HL-60/S4 treated with retinoic acid at 250 ng/mL for 4 days and 3 days (cell line): Measurements from ENCODE around the gene PTK7.

ENCODE experiments used
- in situ Hi-C: fragments of 300-500 bp; cut with MboI; formaldehyde crosslinking; loops from 2 replicates; pipeline ENCODE4 v1.7.0; 2022; ENCODE audit warnings: low sequenced_read_pairs

The PTK7 gene

GRCh38 chr6:43142101-43142500, 66.0 kb downstream of the PTK7 start:
- in situ Hi-C loops: loop anchor here (10.0 kb wide), 1 partner anchor 237 kb away; no protein-coding TSS in a partner anchor

DNA sequence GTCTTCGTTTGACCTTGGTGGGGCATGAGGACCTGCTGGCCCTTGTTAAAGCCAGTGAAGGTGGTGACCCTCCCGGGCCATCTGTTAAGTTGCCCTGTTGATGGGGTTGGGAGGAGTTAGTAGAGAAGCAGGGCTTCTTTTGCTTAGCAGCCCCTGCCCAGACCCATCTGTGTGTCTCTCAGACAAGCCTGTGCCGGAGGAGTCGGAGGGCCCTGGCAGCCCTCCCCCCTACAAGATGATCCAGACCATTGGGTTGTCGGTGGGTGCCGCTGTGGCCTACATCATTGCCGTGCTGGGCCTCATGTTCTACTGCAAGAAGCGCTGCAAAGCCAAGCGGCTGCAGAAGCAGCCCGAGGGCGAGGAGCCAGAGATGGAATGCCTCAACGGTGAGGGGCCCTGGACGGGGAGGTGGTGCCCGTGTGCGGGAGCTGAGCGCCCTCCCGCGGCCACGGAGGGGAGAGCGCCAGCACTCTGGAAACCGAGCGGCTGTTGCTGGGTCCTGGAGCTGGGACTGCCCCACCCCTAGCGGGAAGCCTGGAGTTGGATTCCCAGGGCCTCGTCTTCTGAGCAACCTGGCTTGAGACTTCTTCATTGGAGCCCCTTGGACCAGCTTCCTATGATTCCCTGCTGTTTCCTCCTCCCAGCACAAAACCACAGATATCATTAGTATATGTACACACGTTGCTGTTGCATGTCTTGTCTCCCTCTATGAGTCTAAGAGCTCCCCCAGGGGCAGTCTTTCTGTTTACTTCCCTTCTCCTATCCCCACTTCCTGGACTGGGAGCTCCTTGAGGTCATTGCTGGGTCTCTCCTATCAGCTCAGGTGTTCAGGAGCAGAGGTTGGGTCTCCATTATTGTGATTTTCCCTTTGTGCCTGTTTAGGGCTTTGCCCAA, 67.4 kb downstream of the PTK7 start:
- in situ Hi-C loops: loop anchor here (10.0 kb wide), 1 partner anchor 239 kb away; no protein-coding TSS in a partner anchor

GRCh38 chr6:43144879-43145278, 68.8 kb downstream of the PTK7 start:
- in situ Hi-C loops: loop anchor here (10.0 kb wide), 1 partner anchor 240 kb away; no protein-coding TSS in a partner anchor

DNA sequence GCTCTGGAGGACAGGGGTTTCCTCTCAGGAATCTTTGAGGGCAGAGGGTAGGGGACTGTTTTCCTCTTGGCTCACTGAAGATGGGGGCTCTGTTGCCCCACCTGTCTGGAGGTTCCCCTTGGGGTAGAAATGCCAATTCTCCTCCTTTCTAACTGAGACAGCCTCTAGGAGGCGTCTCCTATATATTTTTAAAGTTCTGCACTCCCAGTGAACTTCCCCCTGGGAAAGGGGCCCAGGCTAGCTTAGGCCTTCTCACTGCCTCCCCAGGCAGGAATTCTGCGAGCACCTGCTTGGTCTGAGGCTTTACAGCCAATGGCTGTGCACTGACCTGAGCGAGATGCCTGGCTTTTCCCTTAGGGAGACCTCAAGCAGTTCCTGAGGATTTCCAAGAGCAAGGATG, 70.1 kb downstream of the PTK7 start:
- in situ Hi-C loops: loop anchor here (10.0 kb wide), 1 partner anchor 241 kb away; no protein-coding TSS in a partner anchor

DNA sequence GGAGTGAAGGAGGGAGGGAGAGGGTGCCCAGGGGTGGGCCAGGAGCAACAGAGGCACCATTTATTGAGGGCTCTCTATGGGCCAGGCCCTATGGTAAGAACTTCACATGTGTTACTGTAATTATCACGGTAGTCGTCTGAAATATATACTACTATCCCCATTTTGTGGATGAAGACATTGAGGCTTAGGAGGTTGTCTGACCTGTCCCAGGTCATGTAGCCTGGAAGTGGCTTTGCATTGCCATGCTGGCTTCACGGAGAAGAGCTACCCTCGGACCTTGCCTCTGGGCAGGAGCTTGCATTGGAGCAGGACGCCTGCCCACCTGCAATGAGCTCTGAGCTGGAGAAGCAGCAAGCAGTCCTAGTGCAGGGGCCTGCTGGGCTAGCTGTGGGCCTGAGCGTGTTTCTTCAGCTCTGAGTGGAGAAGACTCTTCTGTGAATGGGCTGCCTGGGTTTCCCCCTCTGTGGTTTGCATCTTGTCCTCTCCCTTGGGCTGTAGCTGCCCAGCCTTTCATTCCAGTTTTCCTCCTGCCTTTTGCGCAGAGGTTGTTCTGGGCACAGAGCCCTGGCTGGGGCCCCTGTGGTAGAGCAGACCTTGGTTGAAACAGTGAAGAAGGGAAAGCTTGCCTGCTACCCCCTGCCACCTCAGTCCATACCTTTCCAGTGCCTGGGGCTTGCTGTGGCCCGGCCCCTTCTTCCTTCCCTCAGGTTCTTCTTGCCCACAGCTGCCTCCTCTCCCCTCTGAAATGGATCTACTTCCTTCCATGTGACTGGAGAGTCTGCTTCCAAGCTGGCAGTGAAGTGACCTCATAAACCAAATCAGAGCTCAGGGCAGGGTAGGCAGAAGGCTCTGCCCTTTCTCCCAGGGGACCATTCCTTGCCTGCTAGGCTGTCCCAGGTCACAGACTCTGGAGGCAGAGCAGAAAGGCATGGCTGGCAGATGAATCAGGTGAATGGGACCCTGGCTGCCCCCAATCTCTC, 70.9 kb downstream of the PTK7 start:
- in situ Hi-C loops: loop anchor here (10.0 kb wide), 1 partner anchor 242 kb away; no protein-coding TSS in a partner anchor

DNA sequence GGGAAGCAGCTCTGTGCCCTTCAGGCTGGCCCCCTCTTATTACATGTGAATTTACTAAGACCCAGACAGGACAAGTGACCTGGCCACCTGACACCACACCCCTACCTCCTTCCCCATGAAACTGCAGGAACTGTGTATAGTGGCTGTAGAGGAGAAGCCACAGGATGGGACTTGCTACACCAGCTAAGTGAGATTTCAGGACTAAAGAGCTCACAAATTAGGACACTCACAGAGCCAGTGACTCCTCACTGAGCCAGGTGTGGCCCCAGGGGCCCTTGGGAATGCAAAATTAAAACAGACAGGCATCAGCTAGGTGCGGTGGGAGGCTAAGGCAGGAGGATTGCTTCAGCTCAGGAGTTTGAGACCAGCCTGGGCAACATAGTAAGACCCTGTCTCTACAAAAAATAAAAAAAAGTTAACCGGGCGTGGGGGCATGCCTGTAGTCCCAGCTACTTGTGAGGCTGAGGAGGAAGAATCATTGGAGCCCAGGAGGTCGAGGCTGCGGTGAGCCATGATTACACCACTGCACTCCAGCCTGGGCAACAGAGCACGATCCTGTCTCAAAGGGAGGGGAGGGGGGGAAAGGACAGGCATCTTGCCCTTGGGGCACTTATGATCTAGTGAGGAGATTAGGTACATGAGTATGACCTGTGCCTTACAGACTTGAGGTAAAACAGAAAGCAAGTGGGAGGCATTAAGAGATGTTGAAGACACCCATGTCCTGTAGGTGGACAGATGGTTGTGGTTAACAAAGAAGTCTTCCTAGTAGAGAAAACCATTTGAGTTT, 71.8 kb downstream of the PTK7 start:
- in situ Hi-C loops: loop anchor here (10.0 kb wide), 1 partner anchor 243 kb away; no protein-coding TSS in a partner anchor

DNA sequence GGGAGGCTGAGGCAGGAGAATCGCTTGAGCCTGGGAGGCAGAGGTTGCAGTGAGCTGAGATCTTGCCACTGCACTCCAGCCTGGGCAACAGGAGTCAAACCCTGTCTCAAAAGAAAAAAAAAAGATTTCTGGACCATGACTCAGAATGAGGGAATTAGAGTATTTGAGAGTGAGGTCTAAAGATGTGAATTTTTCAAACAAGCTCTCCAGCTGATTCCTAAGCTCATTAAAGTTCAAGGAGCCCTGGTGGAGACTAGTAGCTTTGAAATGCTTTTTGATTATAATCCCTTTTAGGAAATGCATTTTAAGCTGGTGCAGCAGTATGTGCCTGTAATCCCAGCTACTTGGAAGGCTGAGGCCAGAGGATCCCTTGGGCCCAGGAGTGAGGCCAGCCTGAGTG, 73.2 kb downstream of the PTK7 start:
- in situ Hi-C loops: loop anchor here (10.0 kb wide), 1 partner anchor 244 kb away; no protein-coding TSS in a partner anchor

GRCh38 chr6:43150051-43150751, 74.1 kb downstream of the PTK7 start:
- in situ Hi-C loops: no loop called here

GRCh38 chr6:43159599-43159998, 83.5 kb downstream of the PTK7 start:
- in situ Hi-C loops: no loop called here

DNA sequence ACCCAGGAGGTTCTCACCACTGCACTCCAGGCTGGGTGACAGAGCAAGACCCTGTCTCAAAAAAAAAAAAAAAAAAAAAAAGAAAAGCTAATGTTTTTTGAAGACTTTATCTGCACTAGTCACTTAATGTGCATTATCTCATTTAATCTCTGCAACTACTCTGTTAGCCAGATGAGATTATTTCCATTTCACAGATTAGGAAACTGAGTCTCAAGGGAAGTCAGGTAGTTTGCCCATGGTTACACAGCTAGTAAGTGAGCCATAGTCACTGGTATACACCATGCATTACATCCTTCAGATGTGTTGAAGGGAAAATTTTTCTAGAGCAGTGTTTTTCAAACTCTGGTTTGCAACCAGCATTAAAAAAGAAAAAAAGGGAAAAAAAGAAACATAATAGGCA, 87.8 kb downstream of the PTK7 start:
- in situ Hi-C loops: no loop called here

DNA sequence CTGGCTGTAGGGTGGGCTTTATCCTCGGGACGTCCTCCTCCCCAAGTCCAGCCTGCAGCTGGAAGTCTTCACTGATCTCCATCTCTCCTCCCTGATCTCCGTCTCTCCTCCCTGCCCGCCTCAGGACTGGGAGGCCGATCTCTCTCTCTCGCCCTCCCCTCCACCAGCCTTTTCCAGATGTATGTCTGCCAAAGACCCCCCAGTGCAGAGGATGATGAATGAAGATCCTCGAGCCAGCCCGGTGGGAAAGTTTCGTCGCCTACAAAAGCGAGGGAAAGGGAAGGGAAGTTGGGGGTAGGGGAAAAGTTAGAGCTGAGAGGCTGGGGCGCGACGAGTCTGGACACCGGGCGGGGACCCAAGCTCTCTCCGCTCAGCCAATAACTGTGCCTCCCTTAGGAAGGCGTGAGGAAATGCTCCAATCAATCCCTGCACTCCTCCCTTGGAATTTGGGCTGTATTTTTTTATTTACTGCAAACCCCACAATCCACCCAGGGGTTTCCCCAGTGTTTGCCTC, 94.4 kb downstream of the PTK7 start:
- in situ Hi-C loops: no loop called here

DNA sequence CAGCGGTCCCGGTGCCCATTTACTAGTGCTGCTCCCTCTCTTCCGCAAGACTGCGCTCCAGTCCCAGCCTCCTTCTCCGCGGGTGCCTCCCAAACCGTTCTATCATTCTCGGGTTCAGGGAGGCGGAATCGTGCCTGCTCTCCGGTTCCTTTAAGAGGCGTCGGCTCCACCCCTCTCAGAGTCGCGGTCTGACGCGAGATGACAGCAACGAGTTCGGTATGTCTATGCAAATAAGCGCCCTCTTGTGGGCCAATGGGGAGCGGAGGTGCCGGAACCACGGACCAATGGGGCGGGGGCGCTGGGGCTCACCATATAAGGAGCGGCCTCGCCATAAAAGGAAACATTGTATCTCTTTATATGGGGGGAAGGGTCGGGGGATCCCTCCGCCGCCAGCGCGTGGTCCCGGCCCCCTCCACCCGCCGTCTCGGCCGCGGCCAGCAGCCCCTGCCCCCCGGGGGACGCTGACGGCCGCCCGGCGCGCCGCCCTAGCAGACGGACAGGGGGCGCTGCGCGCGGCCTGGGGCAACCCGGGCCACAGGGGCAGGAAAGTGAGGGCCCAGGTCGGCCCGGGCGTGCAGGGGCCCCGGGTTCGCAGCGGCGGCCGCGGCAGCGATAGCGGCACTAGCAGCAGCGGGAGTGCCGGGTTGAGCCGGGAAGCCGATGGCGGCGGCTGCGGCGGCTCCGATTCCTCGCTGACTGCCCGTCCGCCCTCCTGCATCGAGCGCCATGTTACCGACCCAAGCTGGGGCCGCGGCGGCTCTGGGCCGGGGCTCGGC, 95.0 kb downstream of the PTK7 start, which contains the start of gene SRF:
TSS of gene SRF (plus strand) at position 339 of the 776 bp plus-strand sequence. CDS start at position 727, 388 bp downstream.
- in situ Hi-C loops: no loop called here

- in situ Hi-C loops: no loop called here
Measured at GRCh38 chr6:43171707-43172103, 95.6 kb downstream of the PTK7 start.

GRCh38 chr6:43172104-43173007, 96.2 kb downstream of the PTK7 start:
- in situ Hi-C loops: no loop called here

GRCh38 chr6:43173591-43174262, 97.6 kb downstream of the PTK7 start:
- in situ Hi-C loops: no loop called here

GRCh38 chr6:43174263-43175112, 98.4 kb downstream of the PTK7 start:
- in situ Hi-C loops: no loop called here
